ENCODE data around the gene UBLCP1.
"Not testable (repeated sequence)": the region's sequence is repeated elsewhere in the genome, so short reads cannot be mapped to it uniquely, and the experiment has no call there.

UBLCP1 gene

GRCh38 chr5:159252195-159252594 lies 10.9 kb upstream of the UBLCP1 start:
- WGBS = 0% methylated on average over 1 of the region's 1 CpG
- Histone ChIP-seq H3K9ac (ENCODE audit: low read depth, low read length) (no peak overlapping the region), H3K27ac (ENCODE audit: low read depth, low read length) (no peak overlapping the region), H3K9me3 (ENCODE audit: insufficient read depth, low read depth, low read length) (no peaks in the 10 kb centered on the region), H3K4me3 (ENCODE audit: low read length) (no peak overlapping the region), H3K36me3 (ENCODE audit: insufficient read depth, low read length) (no peaks in the 10 kb centered on the region), H3K4me1 (ENCODE audit: insufficient read depth, low read length) (no peaks in the 10 kb centered on the region), H3K27me3 (ENCODE audit: insufficient read depth, low read length) (peaks cover 64% of the 10 kb centered on the region)

- no peaks in the 10 kb centered on the region for H3K4me1 ChIP-seq (ENCODE audit: insufficient read depth, low read length)
- H3K27me3 ChIP-seq (ENCODE audit: insufficient read depth, low read length) = peaks cover 82% of the 10 kb centered on the region
- H3K27ac ChIP-seq (ENCODE audit: low read depth, low read length) = no peak overlapping the region
- H3K9me3 ChIP-seq (ENCODE audit: insufficient read depth, low read depth, low read length) = no peaks in the 10 kb centered on the region
- no peak overlapping the region for H3K4me3 ChIP-seq (ENCODE audit: low read length)
- no peaks in the 10 kb centered on the region for H3K36me3 ChIP-seq (ENCODE audit: insufficient read depth, low read length)
- H3K9ac ChIP-seq (ENCODE audit: low read depth, low read length) = no peak overlapping the region
These were observed 6.1 kb upstream of the UBLCP1 start for GRCh38 chr5:159257007-159257406.

GRCh38 chr5:159257629-159258283 lies 5.3 kb upstream of the UBLCP1 start:
- no peaks in the 10 kb centered on the region for H3K4me1 ChIP-seq (ENCODE audit: insufficient read depth, low read length)
- WGBS = 78% methylated on average over 5 of the region's 6 CpGs
- peaks cover 82% of the 10 kb centered on the region for H3K27me3 ChIP-seq (ENCODE audit: insufficient read depth, low read length)
- H3K27ac ChIP-seq (ENCODE audit: low read depth, low read length) = no peak overlapping the region
- H3K4me3 ChIP-seq (ENCODE audit: low read length) = no peak overlapping the region
- H3K9ac ChIP-seq (ENCODE audit: low read depth, low read length) = no peak overlapping the region
- no peaks in the 10 kb centered on the region for H3K9me3 ChIP-seq (ENCODE audit: insufficient read depth, low read depth, low read length)
- no peaks in the 10 kb centered on the region for H3K36me3 ChIP-seq (ENCODE audit: insufficient read depth, low read length)

- Histone ChIP-seq H3K9me3 (ENCODE audit: insufficient read depth, low read depth, low read length) (no peaks in the 10 kb centered on the region), H3K27me3 (ENCODE audit: insufficient read depth, low read length) (peaks cover 76% of the 10 kb centered on the region), H3K36me3 (ENCODE audit: insufficient read depth, low read length) (no peaks in the 10 kb centered on the region), H3K27ac (ENCODE audit: low read depth, low read length) (no peak overlapping the region), H3K4me1 (ENCODE audit: insufficient read depth, low read length) (no peaks in the 10 kb centered on the region), H3K4me3 (ENCODE audit: low read length) (no peak overlapping the region), H3K9ac (ENCODE audit: low read depth, low read length) (no peak overlapping the region)
- 98% methylated on average over 2 of the region's 2 CpGs for WGBS
These were observed 4.7 kb upstream of the UBLCP1 start for GRCh38 chr5:159258361-159258760.

- 75% methylated on average over 3 of the region's 4 CpGs for WGBS
- peaks cover 61% of the 10 kb centered on the region for H3K27me3 ChIP-seq (ENCODE audit: insufficient read depth, low read length)
- H3K27ac ChIP-seq (ENCODE audit: low read depth, low read length); H3K4me1 ChIP-seq (ENCODE audit: insufficient read depth, low read length); H3K9me3 ChIP-seq (ENCODE audit: insufficient read depth, low read depth, low read length); H3K36me3 ChIP-seq (ENCODE audit: insufficient read depth, low read length); H3K9ac ChIP-seq (ENCODE audit: low read depth, low read length); H3K4me3 ChIP-seq (ENCODE audit: low read length): not testable (repeated sequence)
These were observed 2.9 kb upstream of the UBLCP1 start for GRCh38 chr5:159260212-159260611.

- WGBS = 62% methylated on average over 10 of the region's 10 CpGs
- Histone ChIP-seq H3K27ac (ENCODE audit: low read depth, low read length) (peak overlapping the region; percentile 86), H3K27me3 (ENCODE audit: insufficient read depth, low read length) (peaks cover 39% of the 10 kb centered on the region), H3K9me3 (ENCODE audit: insufficient read depth, low read depth, low read length) (no peaks in the 10 kb centered on the region), H3K4me1 (ENCODE audit: insufficient read depth, low read length) (0 out of 2 replicates have a peak, but pooled peaks cover 5% of the 10 kb centered on the region), H3K4me3 (ENCODE audit: low read length) (peak overlapping the region; percentile 79), H3K36me3 (ENCODE audit: insufficient read depth, low read length) (no peaks in the 10 kb centered on the region), H3K9ac (ENCODE audit: low read depth, low read length) (peak overlapping the region; percentile 84)
These were observed 625 bp upstream of the UBLCP1 start for GRCh38 chr5:159262472-159262858.

- Histone ChIP-seq H3K9me3 (ENCODE audit: insufficient read depth, low read depth, low read length) (no peaks in the 10 kb centered on the region), H3K4me1 (ENCODE audit: insufficient read depth, low read length) (0 out of 2 replicates have a peak, but pooled peaks cover 5% of the 10 kb centered on the region), H3K27me3 (ENCODE audit: insufficient read depth, low read length) (peaks cover 29% of the 10 kb centered on the region), H3K36me3 (ENCODE audit: insufficient read depth, low read length) (peaks cover 2% of the 10 kb centered on the region; the same call in 1 of the 2 replicates), H3K27ac (ENCODE audit: low read depth, low read length) (no peak overlapping the region), H3K9ac (ENCODE audit: low read depth, low read length) (peak overlapping the region; percentile 84), H3K4me3 (ENCODE audit: low read length) (peak overlapping the region; percentile 79)
- WGBS = 5% methylated on average over 10 of the region's 10 CpGs
These were observed 447 bp downstream of the UBLCP1 start for GRCh38 chr5:159263569-159263905.

- not testable (repeated sequence) for H3K27me3 ChIP-seq (ENCODE audit: insufficient read depth, low read length); H3K4me1 ChIP-seq (ENCODE audit: insufficient read depth, low read length); H3K4me3 ChIP-seq (ENCODE audit: low read length); H3K27ac ChIP-seq (ENCODE audit: low read depth, low read length); H3K9ac ChIP-seq (ENCODE audit: low read depth, low read length); H3K9me3 ChIP-seq (ENCODE audit: insufficient read depth, low read depth, low read length)
- WGBS = 96% methylated on average over 2 of the region's 2 CpGs
- peaks cover 34% of the 10 kb centered on the region for H3K36me3 ChIP-seq (ENCODE audit: insufficient read depth, low read length)
These were observed 3.7 kb downstream of the UBLCP1 start for GRCh38 chr5:159266764-159267163.

GRCh38 chr5:159269723-159270122 lies 6.6 kb downstream of the UBLCP1 start:
- no peak overlapping the region for H3K27ac ChIP-seq (ENCODE audit: low read depth, low read length)
- H3K4me3 ChIP-seq (ENCODE audit: low read length) = no peak overlapping the region
- no peaks in the 10 kb centered on the region for H3K9me3 ChIP-seq (ENCODE audit: insufficient read depth, low read depth, low read length)
- no peaks in the 10 kb centered on the region for H3K27me3 ChIP-seq (ENCODE audit: insufficient read depth, low read length)
- no peaks in the 10 kb centered on the region for H3K4me1 ChIP-seq (ENCODE audit: insufficient read depth, low read length)
- H3K9ac ChIP-seq (ENCODE audit: low read depth, low read length) = no peak overlapping the region
- WGBS = no CpG with 5 or more reads among the region's 2 CpGs
- peaks cover 63% of the 10 kb centered on the region for H3K36me3 ChIP-seq (ENCODE audit: insufficient read depth, low read length)

GRCh38 chr5:159273923-159274322 lies 10.8 kb downstream of the UBLCP1 start:
- Histone ChIP-seq H3K36me3 (ENCODE audit: insufficient read depth, low read length) (peaks cover 98% of the 10 kb centered on the region), H3K9ac (ENCODE audit: low read depth, low read length) (no peak overlapping the region), H3K4me1 (ENCODE audit: insufficient read depth, low read length) (no peaks in the 10 kb centered on the region), H3K9me3 (ENCODE audit: insufficient read depth, low read depth, low read length) (no peaks in the 10 kb centered on the region), H3K27me3 (ENCODE audit: insufficient read depth, low read length) (no peaks in the 10 kb centered on the region), H3K27ac (ENCODE audit: low read depth, low read length) (no peak overlapping the region), H3K4me3 (ENCODE audit: low read length) (no peak overlapping the region)

- no peaks in the 10 kb centered on the region for H3K9me3 ChIP-seq (ENCODE audit: insufficient read depth, low read depth, low read length)
- H3K27ac ChIP-seq (ENCODE audit: low read depth, low read length) = no peak overlapping the region
- H3K27me3 ChIP-seq (ENCODE audit: insufficient read depth, low read length) = no peaks in the 10 kb centered on the region
- no peaks in the 10 kb centered on the region for H3K4me1 ChIP-seq (ENCODE audit: insufficient read depth, low read length)
- H3K36me3 ChIP-seq (ENCODE audit: insufficient read depth, low read length) = peaks cover 97% of the 10 kb centered on the region
- no peak overlapping the region for H3K4me3 ChIP-seq (ENCODE audit: low read length)
- no peak overlapping the region for H3K9ac ChIP-seq (ENCODE audit: low read depth, low read length)
These were observed 11.6 kb downstream of the UBLCP1 start for GRCh38 chr5:159274676-159275075.

- Histone ChIP-seq H3K27me3 (ENCODE audit: insufficient read depth, low read length) (no peaks in the 10 kb centered on the region), H3K27ac (ENCODE audit: low read depth, low read length) (no peak overlapping the region), H3K9ac (ENCODE audit: low read depth, low read length) (no peak overlapping the region), H3K36me3 (ENCODE audit: insufficient read depth, low read length) (peaks cover 29% of the 10 kb centered on the region), H3K4me3 (ENCODE audit: low read length) (no peak overlapping the region), H3K9me3 (ENCODE audit: insufficient read depth, low read depth, low read length) (no peaks in the 10 kb centered on the region), H3K4me1 (ENCODE audit: insufficient read depth, low read length) (no peaks in the 10 kb centered on the region)
- WGBS = 97% methylated on average over 7 of the region's 8 CpGs
These were observed 23.4 kb downstream of the UBLCP1 start for GRCh38 chr5:159286420-159287035.

Measured in HUES64 (cell line).